Stomach (tissue), 9 donors: ENCODE results near the gene GOLGA2. TPM values are rescaled to one million over a fixed set of nuclear protein-coding genes. Genes with fewer than 3 reads are reported as not detected.

ENCODE experiments used
- DNase-seq, 2 donors: peaks; one replicate each; pipeline versions ENCODE4 v3.0.0 to v3.0.0-alpha.2; 2013 to 2019
- H3K27ac ChIP-seq, 5 donors: fragments of 200-600 bp in 4 of 5; sonication (generic) in 4 of 5; one replicate each; pipeline ENCODE4 v1.5.1; 2013 to 2019; ENCODE audit warnings: mild to moderate bottlenecking in 1 of 5, moderate library complexity in 1 of 5
- H3K27me3 ChIP-seq, 3 donors: fragments of 200-600 bp; sonication (generic); one replicate each; pipeline ENCODE4 v1.5.1; 2017 to 2019; ENCODE audit warnings: mixed run types in 1 of 3
- H3K36me3 ChIP-seq, 4 donors: fragments of 200-600 bp; sonication (generic); 1 replicate in 3 of 4; 2 replicates in 1 of 4; pipeline ENCODE4 v1.5.1; 2016 to 2019
- H3K4me1 ChIP-seq, 4 donors: fragments of 200-600 bp; sonication (generic); one replicate each; pipeline ENCODE4 v1.5.1; 2016 to 2019
- H3K4me3 ChIP-seq, 4 donors: fragments of 200-600 bp; sonication (generic) in 3 of 4; one replicate each; pipeline ENCODE4 v1.5.1; 2016 to 2019; ENCODE audit warnings: mild to moderate bottlenecking in 1 of 4
- H3K9me3 ChIP-seq, 4 donors: fragments of 200-600 bp; sonication (generic); one replicate each; pipeline ENCODE4 v1.5.1; 2016 to 2019
- CTCF ChIP-seq, 7 experiments: fragments of 450-650 bp in 4 of 7; fragments of 200-600 bp in 3 of 7; sonication (generic) in 3 of 7; IDR thresholded peaks; one replicate each; pipeline ENCODE4 v1.5.1; 2016 to 2019; ENCODE audit warnings: antibody characterized with exemption in 7 of 7, control low read depth in 2 of 7, mild to moderate bottlenecking in 1 of 7
- EP300 ChIP-seq: sonication (generic); formaldehyde crosslinking; IDR thresholded peaks from one replicate; pipeline ENCODE4 v1.6.1; 2017; ENCODE audit warnings: antibody characterized with exemption
- POLR2A ChIP-seq, 4 donors: fragments of 450-650 bp; IDR thresholded peaks; one replicate each; pipeline ENCODE4 v1.6.1; 2016; ENCODE audit warnings: antibody characterized with exemption in 4 of 4, control low read depth in 2 of 4, mild to moderate bottlenecking in 1 of 4, moderate library complexity in 1 of 4
- POLR2AphosphoS5 ChIP-seq, 3 donors: sonication (generic); formaldehyde crosslinking; IDR thresholded peaks; one replicate each; pipeline ENCODE4 v1.6.1; 2016; ENCODE audit warnings: antibody characterized with exemption in 3 of 3
- WGBS, 5 donors: extraction: QIAGEN DNeasy Blood & Tissue Kit in 3 of 5; methylation state at CpG; one replicate each; pipeline versions ENCODE4 v1.1.5 to v1.1.7; 2013 to 2018; 5-methylcytosine and 5-hydroxymethylcytosine counted together
- intact Hi-C: fragments of 100-400 bp; cut with DNase I; formaldehyde crosslinking; loops from one replicate; pipeline ENCODE4 v1.15.1; 2023; ENCODE audit warnings: low total_unique reads
- polyA plus RNA-seq, 3 donors: library from polyadenylated mRNA; stranded (reverse); fragments of 200-250 nt; gene quantifications; one replicate each; pipeline ENCODE4 v1.2.3, GENCODE V29; 2013
- total RNA-seq, 5 donors: library from RNA; depleted of rRNA; stranded (reverse); fragments of >200 nt; gene quantifications; one replicate each; pipeline versions ENCODE4 v1.1.0 to v1.2.3, GENCODE V29; 2014 to 2016
- donor health status: healthy with polysubstance abuse.
- donor health status: Bipolar disorder and iron deficiency.
- donor health status: healthy.

Gene GOLGA2
- total and polyA plus RNA-seq, 8 donors: 48.4 to 204 (median 63.8) TPM

GRCh38 chr9:128323212-128323730 is 47.5 kb upstream of the GOLGA2 start:
- Histone ChIP-seq H3K9me3 (no peaks in the 10 kb centered on the region), H3K36me3 (peaks cover 23 to 58% (median 50%) of the 10 kb centered on the region in 4 donors), H3K27me3 (no peaks in the 10 kb centered on the region), H3K27ac (peak overlapping the region; percentile 87 to 96 (median 92)), H3K4me3 (peak overlapping the region; percentile 78 to 97 (median 92)), H3K4me1 (peaks cover 20 to 38% (median 38%) of the 10 kb centered on the region in 4 donors)
- 21 to 25% (median 22%) methylated on average over 16 of the region's 16 CpGs for WGBS, 5 donors
- DNase-seq: no peak
- no peak for TF ChIP-seq CTCF (IDR thresholded peaks at IDR 0.05)
- no peak for TF ChIP-seq EP300
- TF ChIP-seq POLR2AphosphoS5 (IDR thresholded peaks at IDR 0.05): no peak
- TF ChIP-seq POLR2A (IDR thresholded peaks at IDR 0.05): no peak
- intact Hi-C loops: no loop called here

GRCh38 chr9:128322404-128323211 is 46.8 kb upstream of the GOLGA2 start, which contains the start of the genes COQ4 and TRUB2:
Gene COQ4, plus strand, starts transcription at chr9:128322839. Its CDS starts 20 bp downstream, at chr9:128322859.
Gene TRUB2, minus strand, starts transcription at chr9:128322447. Its CDS starts 39 bp downstream, at chr9:128322408.
- TF ChIP-seq EP300 (no peak), CTCF (IDR thresholded peaks at IDR 0.05) (peak in 1 of 7 experiments; percentile 18), POLR2A (IDR thresholded peaks at IDR 0.05) (no peak), POLR2AphosphoS5 (IDR thresholded peaks at IDR 0.05) (peak; percentile 46 to 66 (median 48))
- Histone ChIP-seq H3K27me3 (no peaks in the 10 kb centered on the region), H3K36me3 (peaks cover 19 to 58% (median 50%) of the 10 kb centered on the region in 4 donors), H3K9me3 (no peaks in the 10 kb centered on the region), H3K4me3 (peak within 1 kb of the TSS; percentile 78 to 97 (median 92)), H3K4me1 (peaks cover 20 to 38% (median 38%) of the 10 kb centered on the region in 4 donors), H3K27ac (peak within 1 kb of the TSS; percentile 87 to 96 (median 92))
- intact Hi-C loops: no loop called here
- WGBS, 5 donors: 0 to 1% (median 0%) methylated on average over 38 to 83 of the region's 83 CpGs
- DNase-seq: peak; percentile 95 to 98

GRCh38 chr9:128321879-128322403 is 46.1 kb upstream of the GOLGA2 start:
- peaks cover 20 to 38% (median 38%) of the 10 kb centered on the region in 4 donors for H3K4me1 ChIP-seq
- no peaks in the 10 kb centered on the region for H3K27me3 ChIP-seq
- H3K27ac ChIP-seq: peak overlapping the region; percentile 87 to 96 (median 92)
- peak overlapping the region; percentile 78 to 97 (median 92) for H3K4me3 ChIP-seq
- no peaks in the 10 kb centered on the region for H3K9me3 ChIP-seq
- intact Hi-C loops: no loop called here
- H3K36me3 ChIP-seq: peaks cover 21 to 58% (median 50%) of the 10 kb centered on the region in 4 donors
- WGBS, 5 donors: 1 to 2% (median 1%) methylated on average over 21 of the region's 21 CpGs
- DNase-seq: no peak
- TF ChIP-seq POLR2A (IDR thresholded peaks at IDR 0.05) (no peak), POLR2AphosphoS5 (IDR thresholded peaks at IDR 0.05) (no peak), EP300 (no peak), CTCF (IDR thresholded peaks at IDR 0.05) (no peak)

- Histone ChIP-seq H3K4me3 (peak overlapping the region; percentile 78 to 97 (median 92)), H3K27me3 (no peaks in the 10 kb centered on the region), H3K36me3 (peaks cover 23 to 58% (median 50%) of the 10 kb centered on the region in 4 donors), H3K9me3 (no peaks in the 10 kb centered on the region), H3K4me1 (peaks cover 20 to 38% (median 38%) of the 10 kb centered on the region in 4 donors), H3K27ac (peak overlapping the region in 2 of 5 donors; percentile 90 to 92)
- intact Hi-C loops: no loop called here
- WGBS, 5 donors: 70 to 79% (median 72%) methylated on average over 7 of the region's 7 CpGs
- TF ChIP-seq EP300: no peak
- no peak for TF ChIP-seq POLR2A (IDR thresholded peaks at IDR 0.05)
- no peak for TF ChIP-seq CTCF (IDR thresholded peaks at IDR 0.05)
- TF ChIP-seq POLR2AphosphoS5 (IDR thresholded peaks at IDR 0.05): no peak
- no peak for DNase-seq
These were observed 45.5 kb upstream of the GOLGA2 start for GRCh38 chr9:128321343-128321742.
